Progenitor cell of endocrine pancreas (in vitro differentiated cells): Measurements from ENCODE around the gene DHX32. TPM values are rescaled to one million over a fixed set of nuclear protein-coding genes. Genes with fewer than 3 reads are reported as not detected.

Source experiments
- DNase-seq: peaks from one replicate; pipeline ENCODE4 v3.0.0; 2021; ENCODE audit warnings: low spot score; ENCODE audit not compliant: unreplicated experiment
- H3K27ac Mint-ChIP-seq: 2 replicates; pipeline ENCODE4 v1.8.0; 2021; ENCODE audit warnings: mild to moderate bottlenecking, moderate library complexity, mixed read lengths
- H3K27me3 Mint-ChIP-seq: 2 replicates; pipeline ENCODE4 v1.8.0; 2021; ENCODE audit warnings: mixed read lengths
- H3K36me3 Mint-ChIP-seq: 2 replicates; pipeline ENCODE4 v1.8.0; 2022; ENCODE audit warnings: mixed read lengths; ENCODE audit not compliant: insufficient read depth
- H3K4me1 Mint-ChIP-seq: 2 replicates; pipeline ENCODE4 v1.8.0; 2021; ENCODE audit warnings: low read depth, mixed read lengths
- H3K4me3 Mint-ChIP-seq: 2 replicates; pipeline ENCODE4 v1.8.0; 2021; ENCODE audit warnings: low read depth, mild to moderate bottlenecking, moderate library complexity, mixed read lengths
- H3K9me3 Mint-ChIP-seq: 2 replicates; pipeline ENCODE4 v1.8.0; 2021; ENCODE audit warnings: low read depth, mixed read lengths
- CTCF ChIP-seq: fragments of 200-600 bp; sonication (generic); IDR thresholded peaks from one replicate; pipeline ENCODE4 v1.5.0; 2021; ENCODE audit warnings: antibody characterized with exemption, mild to moderate bottlenecking; ENCODE audit not compliant: unreplicated experiment
- total RNA-seq: library from RNA; stranded (reverse); gene quantifications from 2 replicates; pipeline ENCODE4 v1.2.1, GENCODE V29; 2021

The DHX32 gene
- total RNA-seq, 1 donor from 2014 or later = 22.0 TPM

DNA sequence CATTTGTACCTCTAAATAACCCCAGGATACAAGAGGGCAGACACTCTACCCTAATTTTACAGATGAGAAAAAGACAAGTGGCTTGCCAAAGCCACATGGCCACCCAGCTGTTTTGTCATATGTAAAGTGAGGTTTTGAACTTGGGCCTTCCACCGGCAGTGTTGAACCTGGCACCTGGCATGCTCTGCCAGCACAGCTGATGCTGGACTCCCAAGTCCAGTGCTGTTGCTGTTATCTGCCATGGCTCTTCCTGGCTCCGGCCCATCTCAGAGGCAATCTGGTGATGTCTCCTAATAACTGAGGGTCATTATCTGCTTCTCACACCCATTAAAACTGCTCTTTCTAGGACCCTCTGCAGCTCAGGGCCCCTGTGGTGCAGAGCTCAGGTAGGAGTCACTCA lies 32.7 kb downstream of the DHX32 start:
- H3K9me3 Mint-ChIP-seq = no peaks in the 10 kb centered on the region
- H3K4me3 Mint-ChIP-seq = no peak overlapping the region
- no peak overlapping the region for H3K27ac Mint-ChIP-seq
- H3K27me3 Mint-ChIP-seq = no peaks in the 10 kb centered on the region
- TF ChIP-seq CTCF = no peak
- no peak for DNase-seq
- no peaks in the 10 kb centered on the region for H3K4me1 Mint-ChIP-seq
- peaks cover 17% of the 10 kb centered on the region for H3K36me3 Mint-ChIP-seq

DNA sequence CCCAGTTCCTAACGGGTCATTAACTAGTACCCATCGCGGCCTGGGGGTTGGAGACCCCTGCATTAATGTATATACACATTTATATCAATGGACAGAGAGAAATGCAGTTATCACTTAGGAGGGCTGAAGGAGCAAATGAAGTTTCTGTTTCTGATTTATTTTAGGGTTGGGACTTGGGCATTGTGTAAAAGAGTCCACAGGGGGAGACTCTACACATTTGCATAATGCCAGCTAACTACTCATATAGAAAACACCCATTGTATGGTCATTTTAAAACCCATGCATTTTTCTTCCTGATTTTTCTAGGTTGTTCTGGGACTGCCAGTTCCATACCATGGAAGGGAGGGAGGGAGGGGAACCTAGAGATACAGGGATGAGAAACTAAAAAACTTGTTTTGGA lies 34.2 kb downstream of the DHX32 start:
- Mint-ChIP-seq H3K27ac (no peak overlapping the region), H3K9me3 (no peaks in the 10 kb centered on the region), H3K4me3 (no peak overlapping the region), H3K36me3 (peaks cover 15% of the 10 kb centered on the region), H3K27me3 (no peaks in the 10 kb centered on the region), H3K4me1 (no peaks in the 10 kb centered on the region)
- no peak for TF ChIP-seq CTCF
- DNase-seq = no peak

DNA sequence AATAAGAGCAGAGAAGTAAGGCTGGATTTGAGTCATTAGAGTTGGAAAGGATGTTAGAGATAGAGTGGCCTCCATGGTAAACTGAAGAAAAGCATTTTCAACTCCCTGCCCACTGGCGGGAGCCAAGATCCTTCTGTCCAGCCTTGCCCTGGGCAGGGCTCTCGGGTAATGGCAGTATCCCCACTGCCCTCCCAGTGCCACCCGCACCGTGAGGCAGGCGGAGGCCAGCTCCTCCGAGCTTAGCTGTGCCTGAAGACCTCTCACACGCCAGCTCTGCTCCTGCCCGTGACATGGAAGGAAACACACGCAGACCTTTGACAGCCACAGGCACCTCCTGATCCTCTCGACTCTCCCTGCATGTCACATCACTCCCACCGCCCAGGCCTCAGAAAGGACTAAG lies 35.5 kb downstream of the DHX32 start:
- Mint-ChIP-seq H3K27me3 (no peaks in the 10 kb centered on the region), H3K9me3 (no peaks in the 10 kb centered on the region), H3K4me3 (no peak overlapping the region), H3K36me3 (peaks cover 10% of the 10 kb centered on the region), H3K27ac (no peak overlapping the region), H3K4me1 (no peaks in the 10 kb centered on the region)
- no peak for TF ChIP-seq CTCF
- no peak for DNase-seq

DNA sequence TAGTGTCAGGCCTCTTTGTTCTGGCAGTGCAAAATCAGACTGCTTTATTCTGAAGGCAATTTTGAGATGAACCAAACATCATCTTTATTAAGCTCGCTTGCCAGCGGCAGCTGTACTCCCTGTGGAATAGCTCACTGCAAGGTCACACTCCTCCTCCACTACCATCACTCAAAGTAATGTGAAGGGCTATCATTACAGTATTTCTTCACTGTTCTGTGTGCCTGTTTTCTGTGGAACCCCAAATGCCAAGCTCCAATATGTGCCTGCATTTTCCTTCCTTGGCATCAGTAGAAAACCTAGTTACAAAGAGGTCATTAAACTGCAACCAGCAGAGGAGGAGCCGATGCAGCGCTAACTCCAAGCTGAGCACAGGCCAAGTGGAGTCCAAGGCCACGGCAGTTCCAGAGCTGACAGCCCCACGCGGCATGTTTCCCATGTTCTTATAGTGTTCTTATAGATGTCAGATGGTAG lies 36.3 kb downstream of the DHX32 start:
- Mint-ChIP-seq H3K27me3 (no peaks in the 10 kb centered on the region), H3K4me3 (no peak overlapping the region), H3K9me3 (no peaks in the 10 kb centered on the region), H3K4me1 (no peaks in the 10 kb centered on the region), H3K27ac (no peak overlapping the region), H3K36me3 (peaks cover 13% of the 10 kb centered on the region)
- no peak for DNase-seq
- TF ChIP-seq CTCF = no peak

GRCh38 chr10:125843603-125844329 lies 37.3 kb downstream of the DHX32 start:
- H3K4me1 Mint-ChIP-seq = no peaks in the 10 kb centered on the region
- no peaks in the 10 kb centered on the region for H3K27me3 Mint-ChIP-seq
- no peaks in the 10 kb centered on the region for H3K9me3 Mint-ChIP-seq
- H3K4me3 Mint-ChIP-seq = no peak overlapping the region
- no peak overlapping the region for H3K27ac Mint-ChIP-seq
- DNase-seq = no peak
- no peak for TF ChIP-seq CTCF
- H3K36me3 Mint-ChIP-seq = peaks cover 14% of the 10 kb centered on the region
